ENCODE results near the gene LRP1B.

DNA sequence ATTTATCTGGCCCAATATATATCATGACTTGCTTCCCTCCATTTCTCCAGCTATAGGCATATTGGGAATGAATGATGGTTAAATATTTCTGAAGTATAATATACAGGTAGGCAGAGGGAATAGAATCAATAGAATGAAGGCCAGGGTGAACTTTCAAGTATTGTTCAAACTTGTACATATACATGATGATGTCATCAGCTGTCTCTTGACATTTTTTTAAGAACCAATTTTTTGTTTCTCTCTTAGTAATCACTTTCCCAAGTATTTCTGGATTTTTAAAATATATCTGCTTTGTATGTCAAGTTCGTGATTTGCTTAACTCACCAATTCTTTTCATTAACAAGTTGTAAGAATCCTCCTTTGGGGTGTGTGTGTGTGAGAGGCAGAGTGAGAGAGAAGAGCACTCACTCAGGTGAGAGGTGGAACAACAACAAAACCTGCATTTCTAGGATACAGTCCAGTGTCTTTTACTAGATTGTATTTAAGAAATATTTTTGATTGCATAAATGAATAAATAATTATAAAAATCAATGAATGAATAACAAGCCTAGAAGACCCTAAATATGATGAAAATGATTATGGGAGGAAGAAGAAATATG is 1239.1 kb downstream of the LRP1B start:
- TF ChIP-seq, protein P1, sequence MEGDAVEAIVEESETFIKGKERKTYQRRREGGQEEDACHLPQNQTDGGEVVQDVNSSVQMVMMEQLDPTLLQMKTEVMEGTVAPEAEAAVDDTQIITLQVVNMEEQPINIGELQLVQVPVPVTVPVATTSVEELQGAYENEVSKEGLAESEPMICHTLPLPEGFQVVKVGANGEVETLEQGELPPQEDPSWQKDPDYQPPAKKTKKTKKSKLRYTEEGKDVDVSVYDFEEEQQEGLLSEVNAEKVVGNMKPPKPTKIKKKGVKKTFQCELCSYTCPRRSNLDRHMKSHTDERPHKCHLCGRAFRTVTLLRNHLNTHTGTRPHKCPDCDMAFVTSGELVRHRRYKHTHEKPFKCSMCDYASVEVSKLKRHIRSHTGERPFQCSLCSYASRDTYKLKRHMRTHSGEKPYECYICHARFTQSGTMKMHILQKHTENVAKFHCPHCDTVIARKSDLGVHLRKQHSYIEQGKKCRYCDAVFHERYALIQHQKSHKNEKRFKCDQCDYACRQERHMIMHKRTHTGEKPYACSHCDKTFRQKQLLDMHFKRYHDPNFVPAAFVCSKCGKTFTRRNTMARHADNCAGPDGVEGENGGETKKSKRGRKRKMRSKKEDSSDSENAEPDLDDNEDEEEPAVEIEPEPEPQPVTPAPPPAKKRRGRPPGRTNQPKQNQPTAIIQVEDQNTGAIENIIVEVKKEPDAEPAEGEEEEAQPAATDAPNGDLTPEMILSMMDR (IDR thresholded peaks at IDR 0.05): no peak
- TF ChIP-seq POLR2A (IDR thresholded peaks at IDR 0.05) (no peak), POLR2AphosphoS5 (IDR thresholded peaks at IDR 0.05; ENCODE audit: insufficient read depth in 1 of 2, low read depth in 1 of 2) (no peak)

Measured in vagina (tissue), 2 donors.